ENCODE data around the gene SLC2A5. TPM values are rescaled to one million over a fixed set of nuclear protein-coding genes. Genes with fewer than 3 reads are reported as not detected.

Gene SLC2A5
- total RNA-seq, 1 experiment from 2014 or later, result not detected

- Histone ChIP-seq H3F3A (ENCODE audit: low read length, unreplicated experiment) (no peaks in the 10 kb centered on the region), H3K4me1 (ENCODE audit: insufficient read depth, low read length) (peaks cover 27% of the 10 kb centered on the region), H3K36me3 (ENCODE audit: low read depth, low read length) (no peaks in the 10 kb centered on the region), H3K27me3 (ENCODE audit: low read length) (no peaks in the 10 kb centered on the region), H3K27ac (ENCODE audit: low read length) (no peak overlapping the region), H3K4me3 (ENCODE audit: low read length) (no peak overlapping the region), H3K4me2 (ENCODE audit: low read length) (no peak overlapping the region), H3K9me3 (ENCODE audit: low read length) (no peaks in the 10 kb centered on the region), H4K20me1 (ENCODE audit: low read length) (no peaks in the 10 kb centered on the region), H3K79me2 (ENCODE audit: low read length) (no peaks in the 10 kb centered on the region), H2AFZ (ENCODE audit: low read length) (no peak overlapping the region), H3K9me2 (replicated peaks; ENCODE audit: low read length) (no peaks in the 10 kb centered on the region), H3K9ac (ENCODE audit: low read length) (no peak overlapping the region)
- no TSS peak for BruUV-seq (replicated peaks)
- ChIA-PET POLR2A (ENCODE audit: unreplicated experiment) (no interaction called here), CTCF (interaction anchor here (0.5 to 1.7 kb wide), 2 partner anchors 16 to 32 kb away, joined by 3 to 9 read pairs; no protein-coding TSS in a partner anchor)
- ATAC-seq, result no peak
- intact Hi-C loops (cut with micrococcal nuclease), result loop anchor here (5.0 kb wide), 1 partner anchor 117 kb away; no protein-coding TSS in a partner anchor
- TF ChIP-seq EZH2 (IDR thresholded peaks at IDR 0.05; ENCODE audit: low read length, unreplicated experiment) (no peak), EZH2phosphoT487 (IDR thresholded peaks at IDR 0.05; ENCODE audit: borderline replicate concordance, low read length) (no peak), CTCF (conservative IDR thresholded peaks at IDR 0.05; ENCODE audit: low read depth, low read length) (no peak)
- no peak for DNase-seq
These were observed 80.4 kb downstream of the SLC2A5 start for GRCh38 chr1:8989061-8989460.

GRCh38 chr1:8988618-8988967, 80.8 kb downstream of the SLC2A5 start:
- Histone ChIP-seq H3K27ac (ENCODE audit: low read length) (no peak overlapping the region), H3K4me3 (ENCODE audit: low read length) (no peak overlapping the region), H3K79me2 (ENCODE audit: low read length) (no peaks in the 10 kb centered on the region), H3K36me3 (ENCODE audit: low read depth, low read length) (no peaks in the 10 kb centered on the region), H3K9me2 (replicated peaks; ENCODE audit: low read length) (no peaks in the 10 kb centered on the region), H4K20me1 (ENCODE audit: low read length) (no peaks in the 10 kb centered on the region), H3F3A (ENCODE audit: low read length, unreplicated experiment) (no peaks in the 10 kb centered on the region), H3K27me3 (ENCODE audit: low read length) (no peaks in the 10 kb centered on the region), H3K4me1 (ENCODE audit: insufficient read depth, low read length) (peaks cover 28% of the 10 kb centered on the region), H2AFZ (ENCODE audit: low read length) (no peak overlapping the region), H3K9ac (ENCODE audit: low read length) (no peak overlapping the region), H3K4me2 (ENCODE audit: low read length) (no peak overlapping the region), H3K9me3 (ENCODE audit: low read length) (no peaks in the 10 kb centered on the region)
- ChIA-PET POLR2A (ENCODE audit: unreplicated experiment) (no interaction called here), CTCF (interaction anchor here (1.7 kb wide), 1 partner anchor 16 kb away, joined by 9 read pairs; no protein-coding TSS in a partner anchor)
- intact Hi-C loops (cut with micrococcal nuclease), result loop anchor here (1.0 to 5.0 kb wide), 2 partner anchors 70 to 116 kb away; no protein-coding TSS in a partner anchor
- ATAC-seq (no peak), DNase-seq (no peak)
- BruUV-seq (replicated peaks), result no TSS peak
- no peak for TF ChIP-seq EZH2phosphoT487 (IDR thresholded peaks at IDR 0.05; ENCODE audit: borderline replicate concordance, low read length)
- TF ChIP-seq CTCF (conservative IDR thresholded peaks at IDR 0.05; ENCODE audit: low read depth, low read length), result no peak
- no peak for TF ChIP-seq EZH2 (IDR thresholded peaks at IDR 0.05; ENCODE audit: low read length, unreplicated experiment)

- Histone ChIP-seq H3K27ac (ENCODE audit: low read length) (peak overlapping the region; percentile 95), H2AFZ (ENCODE audit: low read length) (peak overlapping the region; percentile 32)
- no peak; the same call in 1 of the 2 replicates for ATAC-seq
These were observed 81.4 kb downstream of the SLC2A5 start for GRCh38 chr1:8987881-8988617.

More at GRCh38 chr1:8987881-8988617, 81.4 kb downstream of the SLC2A5 start:
- TF ChIP-seq EZH2phosphoT487 (IDR thresholded peaks at IDR 0.05; ENCODE audit: borderline replicate concordance, low read length) (no peak), CTCF (conservative IDR thresholded peaks at IDR 0.05; ENCODE audit: low read depth, low read length) (peak; percentile 93)
- no TSS peak for BruUV-seq (replicated peaks)
- DNase-seq, result peak; percentile 64
- Histone ChIP-seq H3K4me2 (ENCODE audit: low read length) (no peak overlapping the region), H3K4me1 (ENCODE audit: insufficient read depth, low read length) (peaks cover 31% of the 10 kb centered on the region), H4K20me1 (ENCODE audit: low read length) (no peaks in the 10 kb centered on the region), H3K79me2 (ENCODE audit: low read length) (no peaks in the 10 kb centered on the region), H3K9me2 (replicated peaks; ENCODE audit: low read length) (no peaks in the 10 kb centered on the region), H3K9me3 (ENCODE audit: low read length) (no peaks in the 10 kb centered on the region), H3K9ac (ENCODE audit: low read length) (0 out of 2 replicates have a peak overlapping the region, but pooled peaks have one; percentile 8), H3K4me3 (ENCODE audit: low read length) (no peak overlapping the region), H3K36me3 (ENCODE audit: low read depth, low read length) (no peaks in the 10 kb centered on the region), H3F3A (ENCODE audit: low read length, unreplicated experiment) (no peaks in the 10 kb centered on the region), H3K27me3 (ENCODE audit: low read length) (no peaks in the 10 kb centered on the region)
- intact Hi-C loops (cut with micrococcal nuclease), result loop anchor here (1.0 to 5.0 kb wide), 2 partner anchors 70 to 116 kb away; no protein-coding TSS in a partner anchor
- POLR2A ChIA-PET (ENCODE audit: unreplicated experiment), result no interaction called here
- CTCF ChIA-PET, result interaction anchor here (0.6 kb wide), 3 partner anchors 28 to 572 kb away, joined by 3 to 5 read pairs (median 4); no protein-coding TSS in a partner anchor

Measured in PC-3 (cell line).